NCI-H1930 (cell line): ENCODE results near the gene KHDRBS1.
"Not testable (repeated sequence)": the region's sequence is repeated elsewhere in the genome, so short reads cannot be mapped to it uniquely, and the experiment has no call there.

Experiments
- DNase-seq, 2 experiments: peaks; one replicate each; lab custom pipeline; 2025; lab: John Stamatoyannopoulos, UW

The KHDRBS1 gene

GRCh38 chr1:32014199-32014947, 705 bp downstream of the KHDRBS1 start:
- DNase-seq = peak in 1 of 2 experiments; percentile 19

- DNase-seq = no peak
These were observed 1.2 kb downstream of the KHDRBS1 start for GRCh38 chr1:32014948-32015273.

GRCh38 chr1:32020339-32020738, 6.7 kb downstream of the KHDRBS1 start:
- no peak for DNase-seq

GRCh38 chr1:32021574-32022018, 7.9 kb downstream of the KHDRBS1 start:
- DNase-seq = not testable (repeated sequence)

- no peak for DNase-seq
These were observed 9.7 kb downstream of the KHDRBS1 start for GRCh38 chr1:32023351-32023750.

GRCh38 chr1:32025515-32025914, 11.8 kb downstream of the KHDRBS1 start:
- DNase-seq = no peak

- no peak for DNase-seq
These were observed 15.1 kb downstream of the KHDRBS1 start for GRCh38 chr1:32028746-32029145.

- DNase-seq = no peak
These were observed 18.1 kb downstream of the KHDRBS1 start for GRCh38 chr1:32031578-32032274.

- DNase-seq = no peak
These were observed 18.6 kb downstream of the KHDRBS1 start for GRCh38 chr1:32032275-32032615.

GRCh38 chr1:32035119-32035518, 21.5 kb downstream of the KHDRBS1 start:
- DNase-seq = no peak

GRCh38 chr1:32040711-32041110, 27.0 kb downstream of the KHDRBS1 start:
- no peak for DNase-seq

GRCh38 chr1:32042330-32042729, 28.7 kb downstream of the KHDRBS1 start:
- no peak for DNase-seq

- DNase-seq = no peak
These were observed 30.6 kb downstream of the KHDRBS1 start for GRCh38 chr1:32044234-32044633.

GRCh38 chr1:32045772-32046171, 32.1 kb downstream of the KHDRBS1 start:
- DNase-seq = no peak

GRCh38 chr1:32047701-32048100, 34.0 kb downstream of the KHDRBS1 start:
- DNase-seq = no peak

GRCh38 chr1:32048440-32048839, 34.8 kb downstream of the KHDRBS1 start:
- no peak for DNase-seq

- DNase-seq = no peak
These were observed 38.0 kb downstream of the KHDRBS1 start for GRCh38 chr1:32051706-32052105.

- DNase-seq = no peak
These were observed 39.2 kb downstream of the KHDRBS1 start for GRCh38 chr1:32052887-32053286.

GRCh38 chr1:32055416-32055815, 41.7 kb downstream of the KHDRBS1 start:
- no peak for DNase-seq

GRCh38 chr1:32056598-32056997, 42.9 kb downstream of the KHDRBS1 start:
- no peak for DNase-seq

- no peak for DNase-seq
These were observed 47.2 kb downstream of the KHDRBS1 start for GRCh38 chr1:32060914-32061313.

- no peak for DNase-seq
These were observed 49.2 kb downstream of the KHDRBS1 start for GRCh38 chr1:32062867-32063230.

- DNase-seq = no peak
These were observed 49.6 kb downstream of the KHDRBS1 start for GRCh38 chr1:32063261-32063681.
